NCI-H128 (cell line): Measurements from ENCODE around the gene MYO1A.

Experiments used
- DNase-seq: peaks from one replicate; lab custom pipeline; 2025; ENCODE audit not compliant: unreplicated experiment; lab: John Stamatoyannopoulos, UW

The MYO1A gene

GRCh38 chr12:57049890-57050289, at the start of gene MYO1A:
Gene MYO1A (minus strand): TSS chr12:57050129. CDS start chr12:57048323, 1,806 bp downstream.
- no peak for DNase-seq

DNA sequence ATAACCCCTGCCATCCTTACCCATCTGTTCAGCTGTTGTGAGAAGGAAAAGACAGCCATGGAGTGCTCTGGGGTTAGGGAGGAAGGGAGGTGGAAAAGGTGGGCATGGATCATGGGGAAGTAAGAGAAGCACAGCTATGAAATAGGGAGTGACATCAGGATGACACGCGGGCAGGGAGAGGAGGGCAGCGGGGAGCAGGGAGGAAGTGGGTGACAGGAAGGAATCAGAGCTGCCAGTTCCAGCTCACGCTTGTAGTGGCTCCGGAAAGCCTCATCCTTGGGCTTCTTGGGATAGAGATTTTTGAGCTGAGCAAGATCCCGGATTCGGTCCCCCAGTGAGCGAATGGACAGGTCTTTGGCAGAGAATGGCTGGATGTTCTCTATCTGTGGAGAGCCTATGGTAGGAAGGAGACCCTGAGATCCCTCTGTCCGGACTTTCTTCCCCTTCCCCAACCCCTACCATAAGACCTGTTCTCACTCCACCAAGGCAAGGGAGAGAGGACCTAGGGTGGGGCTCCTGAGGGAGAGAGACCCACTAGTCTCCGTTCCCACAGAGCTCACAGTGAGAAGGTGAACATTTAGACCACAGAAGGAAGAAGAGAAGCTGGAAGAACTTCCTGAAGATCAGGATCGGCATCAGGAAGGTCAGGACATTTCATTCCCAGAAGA, 49.3 kb upstream of the MYO1A start:
- DNase-seq, result no peak

DNA sequence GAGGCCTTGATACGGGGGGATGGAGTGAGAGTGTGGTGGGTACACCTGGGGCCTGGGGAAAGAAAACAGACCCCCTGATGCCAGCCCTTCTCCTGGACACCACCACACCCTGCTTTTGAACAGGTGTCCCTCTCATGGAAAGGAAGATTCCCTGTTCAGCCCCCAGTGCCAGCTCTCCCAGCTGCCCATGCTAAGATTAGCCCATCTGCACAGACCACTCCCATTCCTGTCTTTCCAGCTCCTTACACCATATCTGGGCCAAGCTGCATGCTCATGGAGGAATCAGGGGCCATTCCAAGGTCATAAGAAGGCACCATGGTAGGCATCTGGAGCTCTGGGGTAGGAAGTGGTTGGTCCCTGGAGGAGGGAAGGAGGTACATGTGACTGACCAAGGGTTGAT, 48.6 kb upstream of the MYO1A start:
- DNase-seq, result no peak

- DNase-seq, result no peak
Measured at GRCh38 chr12:57097554-57097835, 47.6 kb upstream of the MYO1A start.

DNA sequence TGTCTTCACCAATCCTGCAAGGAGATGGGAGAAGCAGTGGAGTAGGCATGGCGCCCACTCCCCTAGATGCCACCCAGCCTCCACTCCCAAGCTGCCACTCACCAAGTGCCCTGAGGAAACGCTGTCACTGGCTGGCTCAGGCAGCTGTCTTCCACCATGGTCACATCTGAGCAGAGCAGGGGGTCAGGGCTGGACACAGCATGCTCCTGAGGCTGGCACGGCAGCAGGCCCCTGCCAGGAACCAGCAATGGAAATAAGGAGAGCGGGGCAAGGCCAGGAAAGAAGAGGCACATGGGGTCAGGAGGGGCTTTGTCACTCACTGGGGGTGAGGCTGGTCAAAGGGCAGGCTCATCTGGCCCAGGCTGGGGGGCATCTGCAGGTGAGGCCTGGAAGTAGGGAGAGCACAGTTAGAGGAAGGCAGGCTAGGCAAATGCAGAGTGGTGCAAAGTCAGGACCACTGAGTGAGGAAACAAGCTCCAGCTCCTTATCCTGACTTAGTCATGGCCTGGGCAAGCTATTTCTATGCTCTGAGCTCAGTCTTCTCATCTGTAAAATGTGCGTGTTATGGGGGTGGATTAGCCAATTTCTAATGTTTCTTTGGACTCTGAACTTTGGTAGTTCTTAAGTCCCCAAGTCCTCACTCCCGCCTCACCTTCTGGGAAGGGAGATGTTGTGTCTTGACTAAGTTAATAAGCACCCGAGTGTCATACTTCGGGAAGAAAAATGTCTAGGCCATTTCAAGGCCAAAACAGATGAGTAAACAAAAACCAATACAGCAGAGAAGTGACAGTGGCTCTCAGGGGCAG, 47.0 kb upstream of the MYO1A start:
- no peak for DNase-seq

- DNase-seq, result no peak
Measured at GRCh38 chr12:57096099-57096572, 46.2 kb upstream of the MYO1A start.

DNA sequence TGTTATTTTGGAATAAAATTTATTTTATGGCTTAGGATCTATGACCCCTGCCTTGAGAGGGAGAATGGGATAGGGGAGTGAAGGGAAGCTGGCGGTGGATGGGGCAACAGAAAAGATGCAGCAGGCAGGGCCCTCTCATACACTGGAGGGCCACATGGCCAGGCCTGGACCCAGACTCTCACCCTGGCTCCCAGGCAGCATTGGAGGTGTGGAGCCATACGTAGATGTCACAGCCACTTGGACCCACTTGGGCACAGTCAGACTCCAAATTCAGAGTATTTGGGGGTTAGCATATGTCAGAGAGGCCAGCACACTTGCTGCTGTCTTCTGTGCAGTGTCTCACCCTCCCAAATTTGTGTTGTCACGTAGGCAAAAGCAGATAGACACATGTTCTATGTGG, 45.5 kb upstream of the MYO1A start:
- no peak for DNase-seq

DNA sequence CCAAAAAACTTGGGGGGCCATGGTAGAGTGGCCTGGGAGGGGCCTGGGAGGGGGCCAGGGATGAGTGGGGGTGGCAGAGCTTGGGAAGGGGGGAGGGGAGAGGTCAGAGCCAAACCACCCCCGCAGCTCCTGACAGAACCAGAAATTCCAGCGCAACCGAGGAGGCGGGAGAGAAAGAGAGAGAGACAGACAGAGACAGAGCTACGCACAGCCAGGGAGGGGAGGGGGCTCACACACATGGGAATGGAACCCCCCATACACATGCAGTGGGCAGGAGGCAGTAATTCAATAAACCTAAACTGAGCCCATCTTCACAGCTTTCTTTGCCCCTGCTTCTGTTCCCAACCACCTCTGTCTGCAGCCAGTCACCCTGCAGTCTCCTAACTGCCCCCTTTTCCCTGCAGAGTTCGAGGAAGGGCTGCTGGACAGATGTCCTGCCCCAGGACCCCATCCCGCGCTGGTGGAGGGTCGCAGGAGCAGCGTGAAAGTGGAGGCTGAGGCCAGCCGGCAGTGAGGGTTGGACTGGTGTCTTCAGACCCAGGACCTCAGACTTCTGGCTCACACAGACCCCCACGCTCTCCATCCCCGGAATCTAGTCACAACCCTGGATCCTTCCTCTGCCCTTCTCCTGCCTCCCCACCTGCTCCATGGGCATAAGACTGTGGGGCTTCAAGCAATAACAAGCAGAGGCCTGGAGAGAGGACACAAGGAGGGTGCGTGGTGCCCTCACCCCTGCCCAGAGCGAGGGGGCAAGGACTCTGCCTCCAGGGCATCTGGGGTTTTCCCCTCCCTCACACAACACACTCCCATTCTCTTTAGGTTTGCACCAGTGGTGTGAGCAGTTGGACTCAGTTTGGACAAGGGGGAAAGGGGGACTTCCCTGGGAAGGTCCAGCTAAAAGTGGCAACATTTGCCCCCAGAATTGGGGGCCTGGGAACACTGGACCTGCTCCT, 44.6 kb upstream of the MYO1A start:
- DNase-seq, result no peak

DNA sequence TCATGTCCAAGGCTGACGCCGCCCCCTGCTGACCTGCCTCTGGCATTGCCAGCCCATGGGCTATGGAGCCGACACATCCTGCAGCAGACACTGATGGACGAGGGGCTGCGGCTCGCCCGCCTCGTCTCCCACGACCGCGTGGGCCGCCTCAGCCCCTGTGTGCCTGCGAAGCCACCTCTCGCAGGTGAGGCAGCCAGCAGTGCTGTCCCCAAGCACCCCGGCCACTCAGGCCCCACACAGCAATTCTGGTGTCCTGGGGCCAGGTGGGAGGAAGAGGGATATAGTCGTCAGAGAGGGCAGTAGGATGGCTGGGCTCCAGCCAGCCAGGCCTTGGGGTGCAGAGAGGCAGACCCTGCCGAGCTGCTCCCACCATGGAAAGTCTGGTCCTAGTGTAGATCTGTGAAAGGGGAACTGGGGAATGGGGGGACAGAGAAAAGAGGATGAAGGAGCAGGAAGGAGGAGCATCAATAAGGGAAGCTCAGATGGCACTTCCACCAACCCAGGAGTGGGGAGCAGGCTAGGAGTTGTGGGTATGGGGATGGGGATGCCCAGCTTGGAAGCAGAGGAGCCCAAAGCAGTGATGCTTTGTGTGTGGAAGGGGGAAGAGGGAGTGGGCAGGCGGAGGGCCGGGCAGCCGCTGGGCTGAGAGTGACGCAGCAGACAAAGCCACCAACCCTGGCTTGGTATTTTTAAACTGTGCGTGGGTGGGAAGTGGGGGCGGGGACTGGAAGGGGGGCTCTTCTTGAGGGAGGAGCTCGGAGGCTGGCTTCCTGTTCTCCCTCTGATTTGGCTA, 43.7 kb upstream of the MYO1A start:
- no peak for DNase-seq

- no peak for DNase-seq
Measured at GRCh38 chr12:57092876-57093414, 43.0 kb upstream of the MYO1A start.

- DNase-seq, result no peak
Measured at GRCh38 chr12:57092529-57092862, 42.6 kb upstream of the MYO1A start.

GRCh38 chr12:57091638-57092528, 42.0 kb upstream of the MYO1A start:
- no peak for DNase-seq

DNA sequence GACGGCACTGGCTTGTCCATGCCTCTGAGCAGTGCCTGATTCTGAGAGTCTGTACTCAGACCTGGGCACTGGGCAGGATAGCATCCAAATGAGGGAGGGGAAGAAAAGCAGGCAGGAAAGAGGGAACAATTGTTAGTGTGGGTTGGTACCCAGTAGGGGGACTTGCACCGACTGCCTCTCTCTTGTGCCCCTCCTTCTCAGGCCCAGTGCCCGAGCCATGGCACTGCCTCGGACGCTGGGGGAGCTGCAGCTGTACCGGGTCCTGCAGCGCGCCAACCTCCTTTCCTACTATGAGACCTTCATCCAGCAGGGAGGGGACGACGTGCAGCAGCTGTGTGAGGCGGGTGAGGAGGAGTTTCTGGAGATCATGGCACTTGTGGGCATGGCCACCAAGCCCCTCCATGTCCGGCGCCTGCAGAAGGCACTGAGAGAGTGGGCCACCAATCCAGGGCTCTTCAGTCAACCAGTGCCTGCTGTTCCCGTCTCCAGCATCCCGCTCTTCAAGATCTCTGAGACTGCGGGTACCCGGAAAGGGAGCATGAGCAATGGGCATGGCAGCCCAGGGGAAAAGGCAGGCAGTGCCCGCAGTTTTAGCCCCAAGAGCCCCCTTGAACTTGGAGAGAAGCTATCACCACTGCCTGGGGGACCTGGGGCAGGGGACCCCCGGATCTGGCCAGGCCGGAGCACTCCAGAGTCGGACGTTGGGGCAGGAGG, 41.2 kb upstream of the MYO1A start:
- DNase-seq, result no peak

DNA sequence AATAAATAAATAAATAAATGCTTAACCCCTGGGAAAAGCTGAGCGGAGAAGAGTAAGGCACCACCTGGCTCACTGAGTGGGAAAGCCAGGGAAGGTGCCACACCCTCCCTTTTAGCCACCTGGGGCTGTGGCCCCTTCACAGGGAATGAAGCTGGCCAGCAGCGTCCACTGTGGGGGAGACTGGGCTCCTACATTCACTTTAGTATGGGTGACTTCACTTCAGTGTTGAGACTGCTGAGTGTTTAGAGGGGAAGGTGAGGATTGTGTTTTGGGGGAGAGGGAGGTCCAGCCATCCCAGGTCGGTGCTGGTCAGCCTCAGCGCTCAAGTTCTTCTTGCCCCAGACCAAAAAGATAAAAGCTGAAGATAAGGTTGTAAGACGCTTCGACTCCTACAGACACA, 40.6 kb upstream of the MYO1A start:
- DNase-seq, result no peak

DNA sequence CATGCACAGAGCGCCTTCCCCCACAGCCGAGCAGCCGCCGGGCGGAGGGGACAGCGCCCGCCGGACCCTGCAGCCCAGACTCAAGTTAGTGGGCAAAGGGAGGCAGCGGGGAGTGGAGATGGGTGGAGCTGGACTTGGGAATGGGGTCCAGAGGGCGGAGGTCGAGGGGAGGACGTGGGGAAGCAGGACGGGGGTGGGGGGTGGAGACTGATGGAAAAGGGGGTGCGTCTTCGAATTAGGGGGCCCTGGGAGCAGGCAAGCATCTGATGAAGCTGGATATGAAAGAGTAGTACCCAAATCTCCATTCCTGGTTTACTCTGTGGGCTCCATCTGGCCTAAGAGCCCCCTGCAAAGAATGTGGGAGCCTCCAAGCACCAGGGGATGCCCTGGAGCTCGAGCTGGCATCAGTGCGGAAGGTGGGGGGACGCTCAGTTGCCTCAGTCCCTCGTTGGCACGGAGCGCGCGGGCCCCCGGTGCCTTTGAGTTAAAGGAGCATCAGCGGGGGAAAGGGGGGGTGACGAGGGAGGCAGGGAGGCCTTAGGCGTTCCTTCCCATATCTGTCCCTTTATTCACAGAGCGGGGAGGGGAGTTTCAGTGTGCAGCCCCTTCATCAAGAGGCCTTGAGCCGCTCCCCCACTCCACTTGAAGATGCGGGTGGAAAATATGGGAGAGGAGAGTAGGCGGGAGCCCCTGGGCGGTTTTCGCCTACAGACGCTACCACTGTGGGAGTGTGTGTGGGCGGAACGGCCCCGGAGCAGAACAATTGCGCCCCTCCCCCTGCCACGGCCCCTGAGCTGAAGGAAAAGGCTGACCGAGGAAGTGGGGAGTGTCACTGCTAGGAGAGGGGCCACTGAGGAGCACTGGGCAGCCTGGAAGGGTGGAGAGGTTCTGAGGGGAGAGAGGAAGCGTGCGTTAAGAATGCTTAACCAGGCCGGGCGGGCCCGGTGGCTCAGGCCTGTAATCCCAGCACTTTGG, 39.6 kb upstream of the MYO1A start:
- DNase-seq, result no peak

DNA sequence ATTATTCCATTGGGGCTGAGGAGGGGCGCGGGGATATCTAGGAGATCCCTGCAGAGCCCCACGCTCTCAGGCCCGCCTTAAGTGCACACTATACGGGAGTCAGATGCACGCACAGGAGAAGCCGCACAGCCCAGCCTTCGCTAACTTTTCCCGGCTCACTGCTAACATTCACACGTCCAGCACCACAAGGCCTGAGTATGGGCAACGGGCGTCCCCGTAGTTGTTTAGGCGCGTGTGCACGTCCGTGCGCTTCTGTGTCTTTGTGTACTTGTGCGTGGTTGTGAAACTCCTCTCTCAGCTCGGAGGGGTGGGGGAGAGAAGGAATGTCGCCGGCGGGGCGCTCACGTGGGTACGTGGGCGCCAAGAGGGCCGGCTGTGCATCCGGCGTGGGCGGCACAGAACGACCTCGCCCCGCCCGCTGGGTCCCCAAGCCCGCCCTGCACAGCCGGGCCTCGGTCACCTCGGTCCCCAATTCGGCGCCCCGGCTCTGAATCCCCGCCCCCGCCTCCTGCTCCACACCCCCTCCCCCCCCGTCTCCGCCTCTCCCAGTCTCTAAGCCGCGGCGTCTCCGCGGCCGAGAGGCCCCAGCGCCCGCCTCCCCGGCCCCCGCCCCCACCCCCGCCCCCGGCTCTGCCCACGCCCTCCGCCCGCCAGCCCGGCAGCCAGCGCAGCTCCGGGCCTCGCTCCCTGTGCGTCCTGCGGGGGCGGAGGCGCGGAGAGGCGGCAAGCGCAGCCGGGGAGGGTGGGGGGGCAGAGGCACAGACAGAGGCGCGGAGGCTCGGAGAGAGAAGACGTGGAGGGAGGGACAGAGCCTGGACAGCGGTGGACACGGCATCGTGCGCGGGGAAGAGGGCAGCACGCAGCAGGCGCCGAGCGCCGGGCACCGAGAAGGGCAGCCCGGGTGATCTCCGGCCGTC, 38.7 kb upstream of the MYO1A start, which contains the start of gene NAB2:
Gene NAB2, plus strand, starts transcription at position 761 of the 917 bp plus-strand sequence. CDS start 158 bp downstream, outside the sequence.
- peak; percentile 83 for DNase-seq
